PC-3 (cell line): ENCODE results near the gene TMEM235. TPM values are rescaled to one million over a fixed set of nuclear protein-coding genes. Genes with fewer than 3 reads are reported as not detected.

Experiments
- ATAC-seq: fragments of 200-7000 bp; cut with Tn5 transposase; 2 replicates; pipeline ENCODE4 v1.9.1; 2020; ENCODE audit warnings: mild to moderate bottlenecking, moderate library complexity
- BruUV-seq: library from RNA; stranded (reverse); fragments of 400-500 nt; replicated peaks from 2 replicates; lab custom pipeline; 2021; lab: Mats Ljungman, UMichigan
- CTCF ChIA-PET: fragments of 300-600 bp; sonication (Branson Sonifier 250); formaldehyde crosslinking; loops from one replicate; lab custom pipeline; 2022; ENCODE audit warnings: antibody characterized with exemption; lab: Charles Lee
- POLR2A ChIA-PET: fragments of 300-600 bp; sonication (Branson Sonifier 250); formaldehyde crosslinking; loops from one replicate; lab custom pipeline; 2022; ENCODE audit warnings: antibody characterized with exemption; ENCODE audit not compliant: unreplicated experiment; lab: Charles Lee
- DNase-seq: peaks from one replicate; pipeline ENCODE4 v3.0.0-alpha.2; 2015
- H2AFZ ChIP-seq: fragments of 300-600 bp; sonication (generic); 2 replicates; pipeline ENCODE4 v1.6.0; 2016; ENCODE audit warnings: antibody characterized with exemption, low read length
- H3F3A ChIP-seq: fragments of 300-600 bp; sonication (generic); one replicate; pipeline ENCODE4 v1.6.0; 2017; ENCODE audit warnings: antibody characterized with exemption, low read length, control low read depth, mild to moderate bottlenecking; ENCODE audit not compliant: unreplicated experiment
- H3K27ac ChIP-seq: fragments of 300-600 bp; sonication (generic); 2 replicates; pipeline ENCODE4 v1.5.1; 2016; ENCODE audit warnings: mild to moderate bottlenecking, low read length
- H3K27me3 ChIP-seq: fragments of 300-600 bp; sonication (generic); 2 replicates; pipeline ENCODE4 v1.6.1; 2016; ENCODE audit warnings: low read length, mixed read lengths
- H3K36me3 ChIP-seq: fragments of 300-600 bp; sonication (generic); 2 replicates; pipeline ENCODE4 v1.6.1; 2016; ENCODE audit warnings: low read depth, mixed run types, low read length, mixed read lengths
- H3K4me1 ChIP-seq: fragments of 300-600 bp; sonication (generic); 2 replicates; pipeline ENCODE4 v1.5.1; 2016; ENCODE audit warnings: low read length; ENCODE audit not compliant: insufficient read depth
- H3K4me2 ChIP-seq: fragments of 300-600 bp; sonication (generic); 2 replicates; pipeline ENCODE4 v1.6.0; 2016; ENCODE audit warnings: low read length
- H3K4me3 ChIP-seq: fragments of 300-600 bp; sonication (generic); 2 replicates; pipeline ENCODE4 v1.5.1; 2016; ENCODE audit warnings: mild to moderate bottlenecking, low read length, mixed read lengths
- H3K79me2 ChIP-seq: fragments of 300-600 bp; sonication (generic); 2 replicates; pipeline ENCODE4 v1.6.1; 2017; ENCODE audit warnings: low read length, mixed read lengths
- H3K9ac ChIP-seq: fragments of 300-600 bp; sonication (generic); 2 replicates; pipeline ENCODE4 v1.6.0; 2016; ENCODE audit warnings: mild to moderate bottlenecking, low read length
- H3K9me2 ChIP-seq: fragments of 300-600 bp; sonication (generic); replicated peaks from 2 replicates; pipeline ENCODE4 v1.6.1; 2016; ENCODE audit warnings: mixed run types, low read length, mixed read lengths
- H3K9me3 ChIP-seq: fragments of 300-600 bp; sonication (generic); 2 replicates; pipeline ENCODE4 v1.6.1; 2016; ENCODE audit warnings: low read length, mixed read lengths
- H4K20me1 ChIP-seq: fragments of 300-600 bp; sonication (generic); 2 replicates; pipeline ENCODE4 v1.6.1; 2016; ENCODE audit warnings: low read length, mixed read lengths
- CTCF ChIP-seq: fragments of 300-600 bp; sonication (generic); conservative IDR thresholded peaks from 2 replicates; pipeline ENCODE4 v1.5.1; 2017; ENCODE audit warnings: antibody characterized with exemption, low read depth, mild to moderate bottlenecking, low read length
- EZH2 ChIP-seq: fragments of 300-600 bp; sonication (generic); IDR thresholded peaks from one replicate; pipeline ENCODE4 v1.6.1; 2017; ENCODE audit warnings: antibody characterized with exemption, mild to moderate bottlenecking, low read length; ENCODE audit not compliant: unreplicated experiment
- EZH2phosphoT487 ChIP-seq: fragments of 300-600 bp; sonication (generic); IDR thresholded peaks from 2 replicates; pipeline ENCODE4 v1.6.1; 2018; ENCODE audit warnings: mild to moderate bottlenecking, antibody characterized with exemption, low read length, borderline replicate concordance
- intact Hi-C: fragments of 100-400 bp; cut with micrococcal nuclease; formaldehyde crosslinking; loops from 2 replicates; pipeline ENCODE4 v1.9.0; 2023
- total RNA-seq: library from RNA; depleted of rRNA; stranded (reverse); fragments of >200 nt; gene quantifications from 2 replicates; pipeline ENCODE4 v1.2.3, GENCODE V29; 2014

Gene TMEM235
- total RNA-seq, 1 experiment from 2014 or later: not detected

GRCh38 chr17:78255953-78256706 is 24.7 kb downstream of the TMEM235 start:
- no peaks in the 10 kb centered on the region for H3K36me3 ChIP-seq
- CTCF ChIA-PET: interaction anchor here (0.6 kb wide), 1 partner anchor 32 kb away, joined by 4 read pairs; no protein-coding TSS in a partner anchor
- H3K9me3 ChIP-seq: no peaks in the 10 kb centered on the region
- 0 out of 2 replicates have a peak, but pooled peaks cover 4% of the 10 kb centered on the region for H3K79me2 ChIP-seq
- H3K4me1 ChIP-seq: peaks cover 14% of the 10 kb centered on the region
- H2AFZ ChIP-seq: no peak overlapping the region
- no peak for ATAC-seq
- H3K27ac ChIP-seq: no peak overlapping the region
- H3K9me2 ChIP-seq: no peaks in the 10 kb centered on the region
- no TSS peak for BruUV-seq
- H4K20me1 ChIP-seq: no peaks in the 10 kb centered on the region
- no peak overlapping the region for H3K9ac ChIP-seq
- H3F3A ChIP-seq: no peaks in the 10 kb centered on the region
- intact Hi-C loops: no loop called here
- H3K4me3 ChIP-seq: no peak overlapping the region
- TF ChIP-seq EZH2 (no peak), EZH2phosphoT487 (no peak), CTCF (no peak)
- DNase-seq: no peak
- POLR2A ChIA-PET: no interaction called here
- H3K4me2 ChIP-seq: no peak overlapping the region
- H3K27me3 ChIP-seq: no peaks in the 10 kb centered on the region

- BruUV-seq: no TSS peak
- Histone ChIP-seq H3F3A (no peaks in the 10 kb centered on the region), H3K79me2 (0 out of 2 replicates have a peak, but pooled peaks cover 4% of the 10 kb centered on the region), H3K9ac (no peak overlapping the region), H3K4me1 (peaks cover 5% of the 10 kb centered on the region), H3K4me2 (no peak overlapping the region), H3K27me3 (no peaks in the 10 kb centered on the region), H3K9me3 (no peaks in the 10 kb centered on the region), H4K20me1 (no peaks in the 10 kb centered on the region), H3K36me3 (no peaks in the 10 kb centered on the region), H3K27ac (no peak overlapping the region), H2AFZ (no peak overlapping the region), H3K9me2 (no peaks in the 10 kb centered on the region), H3K4me3 (no peak overlapping the region)
- CTCF ChIA-PET: interaction anchor here (0.5 kb wide), 1 partner anchor 165 kb away, joined by 3 read pairs; no protein-coding TSS in a partner anchor
- POLR2A ChIA-PET: no interaction called here
- intact Hi-C loops: no loop called here
- TF ChIP-seq CTCF: no peak
- TF ChIP-seq EZH2: no peak
- no peak for TF ChIP-seq EZH2phosphoT487
- no peak for DNase-seq
- no peak for ATAC-seq
Measured at GRCh38 chr17:78256707-78257591, 25.5 kb downstream of the TMEM235 start.
